Stimulated activated CD4-positive, alpha-beta T cell treated with anti-CD3 and anti-CD28 coated beads, TNF-alpha, amount 100 ng/mL, for 24 hours (primary cell): Measurements from ENCODE around the gene SUN2.

Experiments used
- DNase-seq, 3 experiments: peaks; one replicate each; pipeline ENCODE4 v3.0.0-alpha.2; 2020; ENCODE audit warnings: low read depth in 3 of 3

The SUN2 gene

GRCh38 chr22:38781033-38781432 lies 25.2 kb upstream of the SUN2 start:
- no peak for DNase-seq

GRCh38 chr22:38777087-38777671 lies 21.4 kb upstream of the SUN2 start:
- DNase-seq: no peak

- DNase-seq: no peak
Observed at GRCh38 chr22:38776086-38776485, 20.3 kb upstream of the SUN2 start.

- DNase-seq: no peak
Observed at GRCh38 chr22:38775656-38776055, 19.9 kb upstream of the SUN2 start.

- no peak for DNase-seq
Observed at GRCh38 chr22:38774496-38775166, 18.8 kb upstream of the SUN2 start.

- DNase-seq: no peak
Observed at GRCh38 chr22:38773363-38773946, 17.7 kb upstream of the SUN2 start.

GRCh38 chr22:38772623-38772873 lies 16.8 kb upstream of the SUN2 start:
- no peak for DNase-seq

GRCh38 chr22:38770257-38770949 lies 14.6 kb upstream of the SUN2 start:
- no peak for DNase-seq

- no peak for DNase-seq
Observed at GRCh38 chr22:38768036-38768435, 12.2 kb upstream of the SUN2 start.

GRCh38 chr22:38767313-38767712 lies 11.5 kb upstream of the SUN2 start:
- DNase-seq: no peak

GRCh38 chr22:38766076-38766777 lies 10.4 kb upstream of the SUN2 start:
- DNase-seq: no peak

GRCh38 chr22:38762551-38762983 lies 6.8 kb upstream of the SUN2 start:
- no peak for DNase-seq

- no peak for DNase-seq
Observed at GRCh38 chr22:38761202-38762162, 5.7 kb upstream of the SUN2 start.

GRCh38 chr22:38760477-38761201 lies 4.8 kb upstream of the SUN2 start:
- DNase-seq: no peak

- DNase-seq: no peak
Observed at GRCh38 chr22:38759005-38759404, 3.2 kb upstream of the SUN2 start.

- DNase-seq: peak; percentile 44 to 76 (median 58)
Observed at GRCh38 chr22:38758276-38758945, 2.6 kb upstream of the SUN2 start.

GRCh38 chr22:38757464-38757757 lies 1.6 kb upstream of the SUN2 start:
- DNase-seq: no peak

GRCh38 chr22:38756711-38757463 lies 1.1 kb upstream of the SUN2 start:
- no peak for DNase-seq

GRCh38 chr22:38755155-38755910 lies 465 bp downstream of the SUN2 start:
- DNase-seq: peak in 1 of 3 experiments; percentile 42
